Activated CD4-positive, alpha-beta T cell treated with anti-CD3 and anti-CD28 coated beads for 24 hours (primary cell): ENCODE measurements around the gene UBFD1.
"Not testable (repeated sequence)": the region's sequence is repeated elsewhere in the genome, so short reads cannot be mapped to it uniquely, and the experiment has no call there.

Experiments used
- DNase-seq, 2 donors: peaks; one replicate each; pipeline ENCODE4 v3.0.0-alpha.2; 2020; ENCODE audit warnings: low read depth in 2 of 2

The UBFD1 gene

GRCh38 chr16:23567602-23568001 lies 10.1 kb downstream of the UBFD1 start:
- no peak for DNase-seq

GRCh38 chr16:23570992-23571632 lies 13.6 kb downstream of the UBFD1 start:
- DNase-seq = no peak

- DNase-seq = no peak
Observed at GRCh38 chr16:23571895-23572294, 14.4 kb downstream of the UBFD1 start.

GRCh38 chr16:23572394-23572793 lies 14.9 kb downstream of the UBFD1 start:
- DNase-seq = no peak

- DNase-seq = no peak
Observed at GRCh38 chr16:23573817-23574216, 16.3 kb downstream of the UBFD1 start.

- no peak for DNase-seq
Observed at GRCh38 chr16:23575834-23576233, 18.3 kb downstream of the UBFD1 start.

GRCh38 chr16:23577493-23577892 lies 20.0 kb downstream of the UBFD1 start:
- DNase-seq = no peak

- no peak for DNase-seq
Observed at GRCh38 chr16:23578101-23578830, 20.7 kb downstream of the UBFD1 start.

GRCh38 chr16:23579371-23579770 lies 21.8 kb downstream of the UBFD1 start:
- DNase-seq = no peak

- DNase-seq = no peak
Observed at GRCh38 chr16:23580391-23580790, 22.9 kb downstream of the UBFD1 start.

GRCh38 chr16:23581764-23582163 lies 24.2 kb downstream of the UBFD1 start:
- no peak for DNase-seq

- not testable (repeated sequence) for DNase-seq
Observed at GRCh38 chr16:23583271-23583670, 25.7 kb downstream of the UBFD1 start.

- DNase-seq = no peak
Observed at GRCh38 chr16:23584186-23585076, 26.9 kb downstream of the UBFD1 start.

- DNase-seq = no peak
Observed at GRCh38 chr16:23587726-23588125, 30.2 kb downstream of the UBFD1 start.

- DNase-seq = no peak
Observed at GRCh38 chr16:23590181-23590580, 32.7 kb downstream of the UBFD1 start.

- DNase-seq = no peak
Observed at GRCh38 chr16:23594186-23594585, 36.7 kb downstream of the UBFD1 start.

GRCh38 chr16:23595246-23595950 lies 37.9 kb downstream of the UBFD1 start:
- no peak for DNase-seq

- peak; percentile 87 to 91 for DNase-seq
Observed at GRCh38 chr16:23595951-23596720, 38.6 kb downstream of the UBFD1 start, which contains the start of gene NDUFAB1. NDUFAB1 (minus strand) TSS chr16:23596316; CDS start chr16:23596290, 26 bp downstream.

- no peak for DNase-seq
Observed at GRCh38 chr16:23597003-23597756, 39.7 kb downstream of the UBFD1 start.

- DNase-seq = no peak
Observed at GRCh38 chr16:23607726-23608125, 50.2 kb downstream of the UBFD1 start.
